Measurements from ENCODE around the gene UBR3.
"Not testable (repeated sequence)": the region's sequence is repeated elsewhere in the genome, so short reads cannot be mapped to it uniquely, and the experiment has no call there.

DNA sequence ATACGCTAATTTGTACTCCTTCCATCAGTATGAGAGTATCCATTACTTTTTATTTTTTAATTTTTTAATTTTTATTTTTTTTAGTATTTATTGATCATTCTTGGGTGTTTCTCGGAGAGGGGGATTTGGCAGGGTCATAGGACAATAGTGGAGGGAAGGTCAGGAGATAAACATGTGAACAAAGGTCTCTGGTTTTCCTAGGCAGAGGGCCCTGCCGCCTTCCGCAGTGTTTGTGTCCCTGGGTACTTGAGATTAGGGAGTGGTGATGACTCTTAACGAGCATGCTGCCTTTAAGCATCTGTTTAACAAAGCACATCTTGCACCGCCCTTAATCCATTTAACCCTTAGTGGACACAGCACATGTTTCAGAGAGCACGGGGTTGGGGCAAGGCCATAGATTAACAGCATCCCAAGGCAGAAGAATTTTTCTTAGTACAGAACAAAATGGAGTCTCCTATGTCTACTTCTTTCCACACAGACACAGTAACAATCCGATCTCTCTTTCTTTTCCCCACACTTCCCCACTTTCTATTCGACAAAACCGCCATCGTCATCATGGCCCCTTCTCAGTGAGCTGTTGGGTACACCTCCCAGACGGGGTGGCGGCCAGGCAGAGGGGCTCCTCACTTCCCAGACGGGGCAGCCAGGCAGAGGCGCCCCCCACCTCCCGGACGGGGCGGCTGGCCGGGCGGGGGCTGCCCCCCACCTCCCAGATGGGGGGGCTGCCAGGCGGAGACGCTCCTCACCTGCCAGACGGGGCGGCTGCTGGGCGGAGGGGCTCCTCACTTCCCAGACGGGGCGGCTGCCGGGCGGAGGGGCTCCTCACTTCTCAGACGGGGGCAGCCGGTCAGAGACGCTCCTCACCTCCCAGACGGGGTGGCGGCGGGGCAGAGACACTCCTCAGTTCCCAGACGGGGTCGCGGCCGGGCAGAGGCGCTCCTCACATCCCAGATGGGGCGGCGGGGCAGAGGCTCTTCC, 28.3 kb downstream of the UBR3 start:
- TF ChIP-seq, protein P1, sequence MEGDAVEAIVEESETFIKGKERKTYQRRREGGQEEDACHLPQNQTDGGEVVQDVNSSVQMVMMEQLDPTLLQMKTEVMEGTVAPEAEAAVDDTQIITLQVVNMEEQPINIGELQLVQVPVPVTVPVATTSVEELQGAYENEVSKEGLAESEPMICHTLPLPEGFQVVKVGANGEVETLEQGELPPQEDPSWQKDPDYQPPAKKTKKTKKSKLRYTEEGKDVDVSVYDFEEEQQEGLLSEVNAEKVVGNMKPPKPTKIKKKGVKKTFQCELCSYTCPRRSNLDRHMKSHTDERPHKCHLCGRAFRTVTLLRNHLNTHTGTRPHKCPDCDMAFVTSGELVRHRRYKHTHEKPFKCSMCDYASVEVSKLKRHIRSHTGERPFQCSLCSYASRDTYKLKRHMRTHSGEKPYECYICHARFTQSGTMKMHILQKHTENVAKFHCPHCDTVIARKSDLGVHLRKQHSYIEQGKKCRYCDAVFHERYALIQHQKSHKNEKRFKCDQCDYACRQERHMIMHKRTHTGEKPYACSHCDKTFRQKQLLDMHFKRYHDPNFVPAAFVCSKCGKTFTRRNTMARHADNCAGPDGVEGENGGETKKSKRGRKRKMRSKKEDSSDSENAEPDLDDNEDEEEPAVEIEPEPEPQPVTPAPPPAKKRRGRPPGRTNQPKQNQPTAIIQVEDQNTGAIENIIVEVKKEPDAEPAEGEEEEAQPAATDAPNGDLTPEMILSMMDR (conservative IDR thresholded peaks at IDR 0.05; ENCODE audit: low read length): not testable (repeated sequence)
- TF ChIP-seq EZH2phosphoT487 (IDR thresholded peaks at IDR 0.05; ENCODE audit: borderline replicate concordance): not testable (repeated sequence)

Data from Loucy (cell line).